Mesendoderm (in vitro differentiated cells): ENCODE results near the gene HSPA1B.
"Not testable (repeated sequence)": the region's sequence is repeated elsewhere in the genome, so short reads cannot be mapped to it uniquely, and the experiment has no call there.

Experiments
- DNase-seq: peaks from one replicate; pipeline ENCODE4 v3.0.0; 2013
- H2AK5ac ChIP-seq: 2 replicates; pipeline ENCODE4 v1.6.1; 2013; ENCODE audit warnings: low read length, inconsistent platforms
- H2BK120ac ChIP-seq: 2 replicates; pipeline ENCODE4 v1.6.1; 2013; ENCODE audit warnings: low read depth, mild to moderate bottlenecking, low read length, moderate library complexity, mixed read lengths
- H2BK15ac ChIP-seq: replicated peaks from 2 replicates; pipeline ENCODE4 v1.6.1; 2013; ENCODE audit warnings: low read depth, mild to moderate bottlenecking, moderate library complexity
- H2BK5ac ChIP-seq: 2 replicates; pipeline ENCODE4 v1.6.1; 2013; ENCODE audit warnings: low read length, inconsistent platforms
- H3K18ac ChIP-seq: 2 replicates; pipeline ENCODE4 v1.6.1; 2013; ENCODE audit warnings: mild to moderate bottlenecking, low read length, mixed read lengths
- H3K23ac ChIP-seq: one replicate; pipeline ENCODE4 v1.6.1; 2013; ENCODE audit warnings: low read length
- H3K27ac ChIP-seq: 2 replicates; pipeline ENCODE4 v1.5.1; 2013; ENCODE audit warnings: low read depth, mild to moderate bottlenecking, inconsistent platforms, low read length, moderate library complexity
- H3K27me3 ChIP-seq: 2 replicates; pipeline ENCODE4 v1.6.1; 2013; ENCODE audit warnings: low read length, control low read depth, mild to moderate bottlenecking, inconsistent platforms; ENCODE audit not compliant: insufficient read depth, poor library complexity
- H3K36me3 ChIP-seq: 2 replicates; pipeline ENCODE4 v1.6.1; 2013; ENCODE audit warnings: low read length, inconsistent platforms; ENCODE audit not compliant: control insufficient read depth, insufficient read depth
- H3K4ac ChIP-seq: one replicate; pipeline ENCODE4 v1.6.1; 2013; ENCODE audit warnings: low read depth, mild to moderate bottlenecking, low read length, moderate library complexity
- H3K4me1 ChIP-seq: 2 replicates; pipeline ENCODE4 v1.6.1; 2013; ENCODE audit warnings: low read depth, low read length, inconsistent platforms; ENCODE audit not compliant: control insufficient read depth
- H3K4me2 ChIP-seq: 2 replicates; pipeline ENCODE4 v1.6.1; 2013; ENCODE audit warnings: low read length
- H3K4me3 ChIP-seq: 2 replicates; pipeline ENCODE4 v1.5.1; 2013; ENCODE audit warnings: mild to moderate bottlenecking, low read length
- H3K56ac ChIP-seq: one replicate; pipeline ENCODE4 v1.6.1; 2013; ENCODE audit warnings: low read length
- H3K79me1 ChIP-seq: 2 replicates; pipeline ENCODE4 v1.6.1; 2013; ENCODE audit warnings: low read length, inconsistent platforms
- H3K79me2 ChIP-seq: 2 replicates; pipeline ENCODE4 v1.6.1; 2013; ENCODE audit warnings: mild to moderate bottlenecking, low read length; ENCODE audit not compliant: control insufficient read depth, insufficient read depth
- H3K9ac ChIP-seq: 2 replicates; pipeline ENCODE4 v1.6.1; 2013; ENCODE audit warnings: low read length, inconsistent platforms
- H4K5ac ChIP-seq: one replicate; pipeline ENCODE4 v1.6.1; 2013; ENCODE audit warnings: low read length
- H4K8ac ChIP-seq: one replicate; pipeline ENCODE4 v1.6.1; 2013; ENCODE audit warnings: low read depth, mild to moderate bottlenecking, control low read depth, low read length, moderate library complexity
- WGBS: extraction: QIAGEN DNeasy Blood & Tissue Kit; methylation state at CpG from one replicate; pipeline ENCODE4 v1.1.7; 2013; ENCODE audit warnings: low lambda C conversion rate, missing lambda C conversion rate; ENCODE audit not compliant: insufficient coverage; ENCODE audit errors: extremely low coverage; 5-methylcytosine and 5-hydroxymethylcytosine counted together

Gene HSPA1B

GRCh38 chr6:31836047-31836473 is 8.5 kb downstream of the HSPA1B start:
- peaks cover 9% of the 10 kb centered on the region for H3K79me1 ChIP-seq
- no peak overlapping the region for H2AK5ac ChIP-seq
- peak overlapping the region; percentile 100 for H3K56ac ChIP-seq
- H3K79me2 ChIP-seq: peaks cover 46% of the 10 kb centered on the region
- H3K4me2 ChIP-seq: peak overlapping the region; percentile 97
- WGBS: no CpG with 5 or more reads among the region's 14 CpGs
- no peak overlapping the region for H3K4ac ChIP-seq
- no peak overlapping the region for H2BK5ac ChIP-seq
- H4K8ac ChIP-seq: no peak overlapping the region
- DNase-seq: no peak
- no peak overlapping the region for H4K5ac ChIP-seq
- no peak overlapping the region for H2BK15ac ChIP-seq
- peak overlapping the region; percentile 100 for H3K4me3 ChIP-seq
- no peaks in the 10 kb centered on the region for H3K27me3 ChIP-seq
- no peak overlapping the region for H3K23ac ChIP-seq
- H3K18ac ChIP-seq: no peak overlapping the region
- peak overlapping the region; percentile 77 for H3K27ac ChIP-seq
- H2BK120ac ChIP-seq: no peak overlapping the region
- peaks cover 31% of the 10 kb centered on the region for H3K36me3 ChIP-seq
- H3K4me1 ChIP-seq: no peaks in the 10 kb centered on the region
- H3K9ac ChIP-seq: peak overlapping the region; percentile 100

- peak overlapping the region; percentile 97 for H3K4me2 ChIP-seq
- peaks cover 45% of the 10 kb centered on the region for H3K79me2 ChIP-seq
- H3K27ac ChIP-seq: peak overlapping the region; percentile 20
- H2BK120ac ChIP-seq: no peak overlapping the region
- no peak overlapping the region for H3K18ac ChIP-seq
- H4K5ac ChIP-seq: no peak overlapping the region
- no peak overlapping the region for H2AK5ac ChIP-seq
- DNase-seq: no peak
- no CpG with 5 or more reads among the region's 12 CpGs for WGBS
- H3K79me1 ChIP-seq: peaks cover 9% of the 10 kb centered on the region
- no peaks in the 10 kb centered on the region for H3K4me1 ChIP-seq
- H3K4me3 ChIP-seq: peak overlapping the region; percentile 100
- H3K23ac ChIP-seq: no peak overlapping the region
- H3K4ac ChIP-seq: no peak overlapping the region
- peaks cover 31% of the 10 kb centered on the region for H3K36me3 ChIP-seq
- H2BK5ac ChIP-seq: no peak overlapping the region
- no peak overlapping the region for H2BK15ac ChIP-seq
- no peak overlapping the region for H4K8ac ChIP-seq
- H3K56ac ChIP-seq: peak overlapping the region; percentile 100
- no peaks in the 10 kb centered on the region for H3K27me3 ChIP-seq
- H3K9ac ChIP-seq: peak overlapping the region; percentile 100
These were observed 9.2 kb downstream of the HSPA1B start for GRCh38 chr6:31836474-31837368.

GRCh38 chr6:31837369-31838113 is 10.0 kb downstream of the HSPA1B start:
- H3K27me3 ChIP-seq: no peaks in the 10 kb centered on the region
- no peak overlapping the region for H3K23ac ChIP-seq
- WGBS: no CpG with 5 or more reads among the region's 1 CpG
- DNase-seq: no peak
- H3K27ac ChIP-seq: no peak overlapping the region
- no peak overlapping the region for H2BK120ac ChIP-seq
- no peak overlapping the region for H3K18ac ChIP-seq
- H3K4ac ChIP-seq: no peak overlapping the region
- peaks cover 31% of the 10 kb centered on the region for H3K36me3 ChIP-seq
- H3K79me1 ChIP-seq: peaks cover 9% of the 10 kb centered on the region
- H4K8ac ChIP-seq: no peak overlapping the region
- H2BK15ac ChIP-seq: no peak overlapping the region
- H3K79me2 ChIP-seq: peaks cover 45% of the 10 kb centered on the region
- H2AK5ac ChIP-seq: no peak overlapping the region
- peak overlapping the region; percentile 100 for H3K56ac ChIP-seq
- no peak overlapping the region for H4K5ac ChIP-seq
- no peak overlapping the region for H2BK5ac ChIP-seq
- no peaks in the 10 kb centered on the region for H3K4me1 ChIP-seq
- H3K9ac ChIP-seq: peak overlapping the region; percentile 100
- peak overlapping the region; percentile 100 for H3K4me3 ChIP-seq
- peak overlapping the region; percentile 83 for H3K4me2 ChIP-seq

- not testable (repeated sequence) for H3K18ac ChIP-seq, H4K5ac ChIP-seq, H4K8ac ChIP-seq, H3K79me1 ChIP-seq, H2BK120ac ChIP-seq, H2BK5ac ChIP-seq, H3K4me1 ChIP-seq, H3K27ac ChIP-seq, H2BK15ac ChIP-seq, H2AK5ac ChIP-seq, DNase-seq, H3K27me3 ChIP-seq, H3K4ac ChIP-seq, H3K23ac ChIP-seq
- Histone ChIP-seq H3K4me2 (peak overlapping the region; percentile 83), H3K36me3 (peaks cover 31% of the 10 kb centered on the region), H3K4me3 (peak overlapping the region; percentile 15), H3K56ac (peak overlapping the region; percentile 100), H3K9ac (peak overlapping the region; percentile 100), H3K79me2 (peaks cover 45% of the 10 kb centered on the region)
- no CpG with 5 or more reads among the region's 9 CpGs for WGBS
These were observed 10.6 kb downstream of the HSPA1B start for GRCh38 chr6:31838114-31838553.

GRCh38 chr6:31838968-31839367 is 11.4 kb downstream of the HSPA1B start:
- Histone ChIP-seq H3K4me1 (no peaks in the 10 kb centered on the region), H3K79me1 (peaks cover 9% of the 10 kb centered on the region), H2AK5ac (no peak overlapping the region), H3K27me3 (no peaks in the 10 kb centered on the region), H4K5ac (no peak overlapping the region), H3K4ac (no peak overlapping the region), H4K8ac (no peak overlapping the region), H3K23ac (no peak overlapping the region), H3K56ac (no peak overlapping the region), H3K79me2 (peaks cover 45% of the 10 kb centered on the region), H2BK5ac (no peak overlapping the region), H3K27ac (no peak overlapping the region), H3K4me2 (peak overlapping the region; percentile 18), H3K9ac (peak overlapping the region; percentile 22), H3K36me3 (peaks cover 31% of the 10 kb centered on the region), H3K18ac (no peak overlapping the region), H2BK120ac (no peak overlapping the region), H3K4me3 (no peak overlapping the region), H2BK15ac (no peak overlapping the region)
- no peak for DNase-seq
- no CpG with 5 or more reads among the region's 3 CpGs for WGBS
